Mucosa of descending colon (tissue), 3 donors: Measurements from ENCODE around the gene MPDZ. TPM values are rescaled to one million over a fixed set of nuclear protein-coding genes. Genes with fewer than 3 reads are reported as not detected.

ENCODE experiments used
- ATAC-seq: fragments of 200-7000 bp; cut with Tn5 transposase; one replicate; pipeline ENCODE4 v1.9.1; 2020; ENCODE audit warnings: mild to moderate bottlenecking, moderate library complexity
- DNase-seq, 3 donors: peaks; one replicate each; pipeline ENCODE4 v3.0.0-alpha.2; 2020
- H3K36me3 ChIP-seq: fragments of 200-600 bp; one replicate; pipeline ENCODE4 v1.8.0; 2021; ENCODE audit warnings: low read depth, mild to moderate bottlenecking
- H3K4me1 ChIP-seq: fragments of 200-600 bp; one replicate; pipeline ENCODE4 v1.8.0; 2021; ENCODE audit warnings: low read depth, mild to moderate bottlenecking
- H3K4me3 ChIP-seq: fragments of 200-600 bp; one replicate; pipeline ENCODE4 v1.8.0; 2021; ENCODE audit warnings: mild to moderate bottlenecking
- H3K9me3 ChIP-seq: fragments of 200-600 bp; one replicate; pipeline ENCODE4 v1.8.0; 2021; ENCODE audit warnings: mild to moderate bottlenecking
- intact Hi-C, 2 donors: fragments of 100-400 bp; cut with DNase I in 1 of 2; cut with micrococcal nuclease in 1 of 2; formaldehyde crosslinking; loops; one replicate each; pipeline versions ENCODE4 v1.11.0 to v1.11.1; 2022; cut with DNase I, micrococcal nuclease
- total RNA-seq, 3 donors: library from RNA; stranded (reverse); fragmentation: NEBNext Ultra II Directional in 2 of 3; extraction: Animal tissue kit (Norgen Biotek cat#: 25700) in 2 of 3; gene quantifications; one replicate each; pipeline versions ENCODE4 v1.2.1 to v1.2.4, GENCODE V29; 2021 to 2023
- TF ChIP-seq, protein P1 (sequence below): fragments of 200-600 bp; IDR thresholded peaks from one replicate; pipeline ENCODE4 v1.8.0; 2022; ENCODE audit warnings: antibody characterized with exemption, mild to moderate bottlenecking
- donor health status: DM: no; HTN: no; CAD: no; lungs with moderate emphysema.
- donor health status: DM: no; HTN: no; CAD: no.
- donor health status: DM: no; HTN: yes; CAD: no.

Gene MPDZ
- total RNA-seq, 3 donors from 2014 or later, result 3.4 to 50.7 (median 4.9) TPM

GRCh38 chr9:13282998-13283397 lies 3.5 kb upstream of the MPDZ start:
- Histone ChIP-seq H3K4me1 (no peaks in the 10 kb centered on the region), H3K36me3 (no peaks in the 10 kb centered on the region), H3K4me3 (no peak overlapping the region), H3K9me3 (no peaks in the 10 kb centered on the region)
- ATAC-seq (no peak), DNase-seq (no peak)
- TF ChIP-seq, protein P1, sequence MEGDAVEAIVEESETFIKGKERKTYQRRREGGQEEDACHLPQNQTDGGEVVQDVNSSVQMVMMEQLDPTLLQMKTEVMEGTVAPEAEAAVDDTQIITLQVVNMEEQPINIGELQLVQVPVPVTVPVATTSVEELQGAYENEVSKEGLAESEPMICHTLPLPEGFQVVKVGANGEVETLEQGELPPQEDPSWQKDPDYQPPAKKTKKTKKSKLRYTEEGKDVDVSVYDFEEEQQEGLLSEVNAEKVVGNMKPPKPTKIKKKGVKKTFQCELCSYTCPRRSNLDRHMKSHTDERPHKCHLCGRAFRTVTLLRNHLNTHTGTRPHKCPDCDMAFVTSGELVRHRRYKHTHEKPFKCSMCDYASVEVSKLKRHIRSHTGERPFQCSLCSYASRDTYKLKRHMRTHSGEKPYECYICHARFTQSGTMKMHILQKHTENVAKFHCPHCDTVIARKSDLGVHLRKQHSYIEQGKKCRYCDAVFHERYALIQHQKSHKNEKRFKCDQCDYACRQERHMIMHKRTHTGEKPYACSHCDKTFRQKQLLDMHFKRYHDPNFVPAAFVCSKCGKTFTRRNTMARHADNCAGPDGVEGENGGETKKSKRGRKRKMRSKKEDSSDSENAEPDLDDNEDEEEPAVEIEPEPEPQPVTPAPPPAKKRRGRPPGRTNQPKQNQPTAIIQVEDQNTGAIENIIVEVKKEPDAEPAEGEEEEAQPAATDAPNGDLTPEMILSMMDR, result no peak
- intact Hi-C loops, result no loop called here

GRCh38 chr9:13281356-13282016 lies 2.0 kb upstream of the MPDZ start:
- Histone ChIP-seq H3K36me3 (no peaks in the 10 kb centered on the region), H3K9me3 (no peaks in the 10 kb centered on the region), H3K4me3 (no peak overlapping the region), H3K4me1 (no peaks in the 10 kb centered on the region)
- no peak for ATAC-seq
- intact Hi-C loops, result no loop called here
- DNase-seq, result no peak
- TF ChIP-seq, protein P1, result no peak

GRCh38 chr9:13278368-13279246 lies 885 bp downstream of the MPDZ start:
- TF ChIP-seq, protein P1, result no peak
- peak; percentile 33 for ATAC-seq
- H3K4me1 ChIP-seq, result no peaks in the 10 kb centered on the region
- intact Hi-C loops, result no loop called here
- DNase-seq, result peak; percentile 14 to 56 (median 35)
- H3K9me3 ChIP-seq, result no peaks in the 10 kb centered on the region
- H3K4me3 ChIP-seq, result no peak overlapping the region
- no peaks in the 10 kb centered on the region for H3K36me3 ChIP-seq

GRCh38 chr9:13278023-13278367 lies 1.5 kb downstream of the MPDZ start:
- intact Hi-C loops, result no loop called here
- Histone ChIP-seq H3K4me3 (no peak overlapping the region), H3K36me3 (no peaks in the 10 kb centered on the region), H3K4me1 (no peaks in the 10 kb centered on the region), H3K9me3 (no peaks in the 10 kb centered on the region)
- ATAC-seq (no peak), DNase-seq (peak in 1 of 3 donors; percentile 3)
- TF ChIP-seq, protein P1, result no peak

- Histone ChIP-seq H3K36me3 (no peaks in the 10 kb centered on the region), H3K9me3 (no peaks in the 10 kb centered on the region), H3K4me1 (no peaks in the 10 kb centered on the region), H3K4me3 (no peak overlapping the region)
- intact Hi-C loops, result no loop called here
- TF ChIP-seq, protein P1, result no peak
- DNase-seq, result no peak
- no peak for ATAC-seq
Measured at GRCh38 chr9:13274886-13275641, 4.4 kb downstream of the MPDZ start.
